ENCODE measurements around the gene ZNF148.

- no peak for TF ChIP-seq ZNF24 (tag by site-specific recombination; IDR thresholded peaks at IDR 0.05)
- TF ChIP-seq SP2 (tag by site-specific recombination; IDR thresholded peaks at IDR 0.05): no peak
- TF ChIP-seq CTCF (tag by site-specific recombination; IDR thresholded peaks at IDR 0.05): no peak
- TF ChIP-seq, protein P1, sequence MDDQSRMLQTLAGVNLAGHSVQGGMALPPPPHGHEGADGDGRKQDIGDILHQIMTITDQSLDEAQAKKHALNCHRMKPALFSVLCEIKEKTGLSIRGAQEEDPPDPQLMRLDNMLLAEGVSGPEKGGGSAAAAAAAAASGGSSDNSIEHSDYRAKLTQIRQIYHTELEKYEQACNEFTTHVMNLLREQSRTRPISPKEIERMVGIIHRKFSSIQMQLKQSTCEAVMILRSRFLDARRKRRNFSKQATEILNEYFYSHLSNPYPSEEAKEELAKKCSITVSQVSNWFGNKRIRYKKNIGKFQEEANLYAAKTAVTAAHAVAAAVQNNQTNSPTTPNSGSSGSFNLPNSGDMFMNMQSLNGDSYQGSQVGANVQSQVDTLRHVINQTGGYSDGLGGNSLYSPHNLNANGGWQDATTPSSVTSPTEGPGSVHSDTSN (CRISPR knock-in tag; IDR thresholded peaks at IDR 0.05): no peak
- TF ChIP-seq KLF1 (tag by site-specific recombination; IDR thresholded peaks at IDR 0.05): no peak
- TF ChIP-seq, protein P2, sequence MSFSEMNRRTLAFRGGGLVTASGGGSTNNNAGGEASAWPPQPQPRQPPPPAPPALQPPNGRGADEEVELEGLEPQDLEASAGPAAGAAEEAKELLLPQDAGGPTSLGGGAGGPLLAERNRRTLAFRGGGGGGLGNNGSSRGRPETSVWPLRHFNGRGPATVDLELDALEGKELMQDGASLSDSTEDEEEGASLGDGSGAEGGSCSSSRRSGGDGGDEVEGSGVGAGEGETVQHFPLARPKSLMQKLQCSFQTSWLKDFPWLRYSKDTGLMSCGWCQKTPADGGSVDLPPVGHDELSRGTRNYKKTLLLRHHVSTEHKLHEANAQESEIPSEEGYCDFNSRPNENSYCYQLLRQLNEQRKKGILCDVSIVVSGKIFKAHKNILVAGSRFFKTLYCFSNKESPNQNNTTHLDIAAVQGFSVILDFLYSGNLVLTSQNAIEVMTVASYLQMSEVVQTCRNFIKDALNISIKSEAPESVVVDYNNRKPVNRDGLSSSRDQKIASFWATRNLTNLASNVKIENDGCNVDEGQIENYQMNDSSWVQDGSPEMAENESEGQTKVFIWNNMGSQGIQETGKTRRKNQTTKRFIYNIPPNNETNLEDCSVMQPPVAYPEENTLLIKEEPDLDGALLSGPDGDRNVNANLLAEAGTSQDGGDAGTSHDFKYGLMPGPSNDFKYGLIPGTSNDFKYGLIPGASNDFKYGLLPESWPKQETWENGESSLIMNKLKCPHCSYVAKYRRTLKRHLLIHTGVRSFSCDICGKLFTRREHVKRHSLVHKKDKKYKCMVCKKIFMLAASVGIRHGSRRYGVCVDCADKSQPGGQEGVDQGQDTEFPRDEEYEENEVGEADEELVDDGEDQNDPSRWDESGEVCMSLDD (tag by site-specific recombination; IDR thresholded peaks at IDR 0.05): no peak
- TF ChIP-seq HOXD13 (CRISPR knock-in tag; IDR thresholded peaks at IDR 0.05; ENCODE audit: borderline replicate concordance): no peak
Observed at GRCh38 chr3:125318167-125318865, 56.8 kb downstream of the ZNF148 start.

Data from HEK293 (cell line).